H1 (cell line): ENCODE measurements around the gene GNAT1. TPM values are rescaled to one million over a fixed set of nuclear protein-coding genes. Genes with fewer than 3 reads are reported as not detected.

ENCODE experiments used
- ASH2L ChIP-seq: fragments of 200-600, 300-600 bp; sonication (generic); IDR thresholded peaks from one replicate; pipeline ENCODE4 v1.7.1; 2017; ENCODE audit warnings: low read length
- BACH1 ChIP-seq: IDR thresholded peaks from 2 replicates; pipeline ENCODE4 v1.6.1; 2012; ENCODE audit warnings: low read length, improper control_type of control experiment
- CHD1 ChIP-seq: IDR thresholded peaks from 2 replicates; pipeline ENCODE4 v1.6.1; 2012; ENCODE audit warnings: low read depth, low read length, improper control_type of control experiment
- CHD7 ChIP-seq: fragments of 300-600 bp; sonication (generic); IDR thresholded peaks from 2 replicates; pipeline ENCODE4 v1.7.1; 2012; ENCODE audit warnings: low read length, moderate library complexity, mild to moderate bottlenecking, inconsistent platforms; ENCODE audit not compliant: insufficient replicate concordance
- POLR2A ChIP-seq, 2 experiments: IDR thresholded peaks; 1 replicate in 1 of 2; 2 replicates in 1 of 2; pipeline ENCODE4 v1.6.1; 2011; ENCODE audit warnings: low read depth in 2 of 2, low read length in 2 of 2, mild to moderate bottlenecking in 2 of 2; ENCODE audit errors: control extremely low read depth in 1 of 2
- RNF2 ChIP-seq: fragments of 200-900, 300-1000 bp; sonication (generic); IDR thresholded peaks from 2 replicates; pipeline ENCODE4 v1.7.1; 2016; ENCODE audit warnings: borderline replicate concordance, low read depth, mild to moderate bottlenecking, antibody characterized with exemption, low read length; ENCODE audit not compliant: poor library complexity, severe bottlenecking; ENCODE audit errors: missing control alignments
- RXRA ChIP-seq: IDR thresholded peaks from 2 replicates; pipeline ENCODE4 v1.6.1; 2011; ENCODE audit warnings: low read depth, mild to moderate bottlenecking, low read length, moderate library complexity; ENCODE audit not compliant: insufficient read depth
- SP1 ChIP-seq: IDR thresholded peaks from 2 replicates; pipeline ENCODE4 v1.6.1; 2011; ENCODE audit warnings: low read depth, low read length
- TBP ChIP-seq: IDR thresholded peaks from 2 replicates; pipeline ENCODE4 v1.6.1; 2011; ENCODE audit warnings: low read depth, low read length, improper control_type of control experiment
- USF2 ChIP-seq: IDR thresholded peaks from 2 replicates; pipeline ENCODE4 v1.6.1; 2011; ENCODE audit warnings: low read length, improper control_type of control experiment
- polyA plus RNA-seq, 7 experiments: library from polyadenylated mRNA; depleted of rRNA in 3 of 7; stranded (reverse) in 5 of 7; unstranded in 2 of 7; fragments of >200 nt in 5 of 7; fragments of 200-250 nt in 2 of 7; gene quantifications; 1 replicate in 5 of 7; 2 replicates in 1 of 7; 4 replicates in 1 of 7; pipeline versions ENCODE4 v1.2.1 to v1.2.3, GENCODE V29; 2011 to 2013; ENCODE audit warnings: missing spikeins in 2 of 7, mixed read lengths in 2 of 7
- total RNA-seq: library from RNA; stranded (reverse); fragmentation: NEBNext Ultra II Directional; extraction: Animal tissue kit (Norgen Biotek cat#: 25700); gene quantifications from 2 replicates; pipeline ENCODE4 v1.2.1, GENCODE V29; 2021

Gene GNAT1
- total and polyA plus RNA-seq, 2 of the 8 experiments (the other 6 are each of a cell fraction or from before 2014, with no cell fraction given), result 0.08 TPM; not detected in 1

- no peak for TF ChIP-seq CHD7
- no peak for TF ChIP-seq POLR2A (IDR thresholded peaks at IDR 0.05; ENCODE audit: control extremely low read depth in 1 of 2, low read depth in 2 of 2, low read length in 2 of 2)
- TF ChIP-seq CHD1, result no peak
- no peak for TF ChIP-seq RNF2
- no peak for TF ChIP-seq ASH2L
- no peak for TF ChIP-seq RXRA
- TF ChIP-seq SP1, result no peak
- no peak for TF ChIP-seq USF2
- no peak for TF ChIP-seq BACH1
- no peak for TF ChIP-seq TBP
Observed at GRCh38 chr3:50169232-50169832, 22.1 kb upstream of the GNAT1 start (continued).
